Stimulated activated CD4-positive, alpha-beta T cell treated with anti-CD3 and anti-CD28 coated beads, Interleukin-4, amount 100 ng/mL, for 24 hours (primary cell): ENCODE results near the gene FBXW2.

Experiments used
- DNase-seq: peaks from one replicate; pipeline ENCODE4 v3.0.0-alpha.2; 2020

The FBXW2 gene

DNA sequence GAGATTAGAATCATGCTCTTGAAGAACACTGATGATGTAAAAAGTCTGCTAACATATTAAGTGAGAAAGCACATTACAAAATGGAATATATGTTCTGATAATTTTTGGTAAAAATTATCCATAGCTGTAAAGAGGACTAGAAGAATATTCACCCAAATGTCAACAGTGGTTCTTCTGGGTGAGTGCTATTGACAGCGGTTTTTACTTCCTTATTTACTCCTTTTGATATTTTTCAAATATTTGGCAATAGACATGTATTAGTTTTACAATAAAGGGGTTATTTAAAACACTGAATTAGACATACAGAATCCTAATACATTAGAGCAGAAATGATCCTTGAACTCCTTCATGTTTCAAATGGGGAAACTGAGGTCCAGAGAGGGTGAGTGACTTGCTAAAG, 52.0 kb downstream of the FBXW2 start:
- DNase-seq, result no peak

DNA sequence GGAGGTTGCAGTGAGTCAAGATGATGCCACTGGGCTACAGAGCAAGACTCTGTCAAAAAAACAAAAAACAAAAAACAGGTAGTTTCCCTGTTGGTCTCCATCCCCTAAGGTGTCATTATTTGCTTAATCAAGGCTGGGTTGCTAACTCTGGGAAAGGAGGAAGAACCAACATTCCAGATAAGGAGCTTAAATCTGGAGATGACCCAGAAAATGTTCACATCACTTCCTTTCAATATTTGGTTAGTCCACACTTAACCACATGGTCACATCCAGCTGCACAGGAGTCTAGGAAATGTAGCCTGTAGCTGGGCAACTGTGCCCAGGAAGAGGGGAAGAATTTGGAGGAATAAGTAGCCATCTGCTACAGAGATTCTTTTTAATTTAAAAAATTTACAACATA, 53.1 kb downstream of the FBXW2 start:
- DNase-seq, result no peak

DNA sequence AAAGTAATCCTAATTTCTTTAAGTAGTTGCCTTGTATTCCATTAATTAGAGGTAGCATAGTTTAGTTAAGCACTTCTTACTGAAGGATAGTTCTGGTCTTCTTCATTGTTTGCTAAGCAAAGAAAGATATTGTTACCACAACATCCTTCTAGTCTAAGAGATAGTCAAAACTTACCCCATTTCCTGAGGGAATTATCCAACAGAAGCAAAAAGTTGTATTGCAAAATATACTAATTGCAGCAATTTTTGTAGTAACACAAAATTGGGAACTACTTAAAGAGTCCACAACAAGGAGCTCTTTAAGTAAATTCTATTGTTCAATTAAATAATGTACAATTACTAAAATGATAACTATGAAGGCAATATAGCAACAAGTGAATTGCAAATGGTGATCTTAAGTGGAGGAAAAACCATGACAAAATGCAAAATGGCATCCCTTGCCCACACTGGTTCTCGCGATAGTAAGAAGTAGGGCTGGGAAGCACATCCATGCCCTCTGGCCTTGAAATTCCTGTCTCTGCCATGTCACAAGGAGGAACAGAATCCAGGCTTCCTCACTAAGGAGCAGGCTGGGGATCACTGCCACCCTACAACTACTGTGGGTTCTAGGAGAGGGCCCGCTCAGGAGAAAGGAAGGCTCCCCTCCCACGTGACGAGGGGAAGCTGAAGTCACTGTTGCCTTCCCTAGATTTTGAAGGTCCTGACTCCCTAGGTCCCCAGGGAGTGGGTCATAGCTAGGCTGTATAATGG, 55.6 kb downstream of the FBXW2 start:
- DNase-seq, result no peak

DNA sequence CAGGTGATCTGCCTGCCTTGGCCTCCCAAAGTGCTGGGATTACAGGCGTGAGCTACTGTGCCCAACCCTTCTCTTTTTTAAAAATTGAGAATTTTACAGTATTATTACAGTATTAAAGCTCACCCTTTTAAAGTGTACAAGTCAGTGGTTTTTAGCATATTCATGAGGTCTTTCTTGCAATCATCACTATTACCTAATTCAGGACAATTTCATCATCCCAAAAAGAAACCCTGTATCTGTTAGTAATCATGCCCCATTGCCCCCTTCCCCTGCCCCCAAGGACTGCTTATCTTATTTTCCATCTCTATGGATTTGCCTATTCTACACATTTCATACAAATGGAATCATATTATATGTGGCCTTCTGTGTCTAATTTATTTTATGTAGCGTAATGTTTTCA, 56.3 kb downstream of the FBXW2 start:
- no peak for DNase-seq

DNA sequence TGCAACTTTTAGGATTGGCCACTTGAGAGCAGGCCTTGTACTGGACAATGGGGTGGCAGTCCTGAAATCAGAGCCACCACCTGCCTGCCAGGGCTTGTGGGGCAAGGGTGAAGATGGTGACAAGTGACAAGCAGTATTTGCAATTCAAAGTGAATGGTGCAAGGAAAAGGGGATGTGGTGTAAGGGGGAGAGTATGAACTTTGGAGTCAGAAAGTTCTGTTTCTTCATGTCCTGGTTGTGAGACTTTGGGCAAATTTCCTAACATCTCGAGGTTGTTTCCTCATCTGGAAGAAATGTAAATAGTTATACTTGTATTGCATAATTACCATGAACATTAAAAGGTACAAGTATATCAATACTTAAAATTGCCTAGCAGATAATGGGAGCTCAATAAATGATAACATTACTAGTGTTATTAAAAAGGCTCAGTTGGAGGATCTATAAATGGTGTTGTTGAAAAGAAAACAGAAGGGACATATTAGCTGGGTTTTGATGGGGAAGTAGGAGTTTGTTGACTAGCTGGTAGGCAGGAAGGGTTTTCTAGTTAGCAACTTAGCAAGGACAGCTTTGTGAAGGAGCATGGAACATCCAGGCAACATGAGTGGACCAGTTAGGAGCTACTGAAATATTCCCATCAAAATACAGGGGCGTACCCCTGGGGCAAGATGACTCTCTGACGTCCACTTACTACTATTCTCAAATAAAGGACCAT, 57.6 kb downstream of the FBXW2 start:
- no peak for DNase-seq

DNA sequence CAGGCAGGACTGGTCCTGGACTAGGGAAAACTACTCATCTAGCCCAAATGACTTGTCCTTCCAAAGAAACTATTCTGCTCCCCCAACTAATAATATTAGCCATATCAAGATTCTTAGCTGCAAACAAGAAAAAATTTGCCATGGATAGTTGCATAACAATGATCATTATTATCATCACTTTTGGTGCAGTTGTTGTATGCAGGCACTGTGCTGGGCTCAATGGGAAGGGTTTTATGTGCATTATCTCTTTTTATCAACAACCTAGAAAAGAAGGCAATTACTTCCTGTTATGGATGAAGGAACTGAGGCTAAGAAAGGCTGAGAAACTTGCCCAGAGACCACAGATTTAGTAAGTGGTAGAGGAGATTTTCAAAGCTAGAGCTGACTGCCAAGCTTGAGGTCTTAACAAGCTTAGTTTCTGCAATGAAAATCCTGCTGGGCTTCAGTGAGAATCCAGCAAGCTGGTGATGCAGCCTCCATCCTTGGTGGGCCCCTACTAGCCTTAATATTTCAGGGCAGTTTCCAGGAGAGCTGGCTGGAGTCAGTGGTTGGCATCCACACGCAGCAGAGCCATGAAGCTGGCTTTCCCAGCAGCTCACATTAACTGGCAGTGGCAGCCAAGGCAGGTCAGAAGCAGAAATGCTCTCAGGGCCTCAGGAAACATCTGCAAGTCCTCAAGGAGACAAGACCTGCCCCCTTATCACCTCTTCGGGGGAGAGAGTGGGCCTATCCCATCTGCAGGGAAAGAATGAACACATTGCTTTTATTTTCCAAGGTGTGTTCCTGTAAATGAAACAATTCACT, 58.4 kb downstream of the FBXW2 start:
- no peak for DNase-seq

DNA sequence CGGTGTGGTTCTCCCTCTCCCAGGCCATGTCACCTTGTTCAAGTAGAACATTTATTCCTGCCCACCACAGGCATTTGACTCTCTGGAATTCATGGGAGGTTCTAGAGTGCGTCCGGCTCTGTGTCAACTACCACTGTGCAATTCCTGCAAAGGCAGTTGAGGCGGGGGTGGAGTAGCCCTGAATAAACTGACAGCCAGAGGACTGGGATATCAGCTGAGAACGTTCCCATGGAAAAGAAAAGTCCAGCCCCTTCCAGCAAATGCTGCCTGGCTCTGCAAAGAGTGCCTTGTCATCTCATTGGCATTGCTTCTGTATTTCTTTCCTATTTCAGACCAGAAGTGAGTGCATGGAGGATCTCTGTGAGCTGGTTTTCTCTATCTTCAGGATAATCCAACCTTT, 60.0 kb downstream of the FBXW2 start:
- DNase-seq, result no peak

DNA sequence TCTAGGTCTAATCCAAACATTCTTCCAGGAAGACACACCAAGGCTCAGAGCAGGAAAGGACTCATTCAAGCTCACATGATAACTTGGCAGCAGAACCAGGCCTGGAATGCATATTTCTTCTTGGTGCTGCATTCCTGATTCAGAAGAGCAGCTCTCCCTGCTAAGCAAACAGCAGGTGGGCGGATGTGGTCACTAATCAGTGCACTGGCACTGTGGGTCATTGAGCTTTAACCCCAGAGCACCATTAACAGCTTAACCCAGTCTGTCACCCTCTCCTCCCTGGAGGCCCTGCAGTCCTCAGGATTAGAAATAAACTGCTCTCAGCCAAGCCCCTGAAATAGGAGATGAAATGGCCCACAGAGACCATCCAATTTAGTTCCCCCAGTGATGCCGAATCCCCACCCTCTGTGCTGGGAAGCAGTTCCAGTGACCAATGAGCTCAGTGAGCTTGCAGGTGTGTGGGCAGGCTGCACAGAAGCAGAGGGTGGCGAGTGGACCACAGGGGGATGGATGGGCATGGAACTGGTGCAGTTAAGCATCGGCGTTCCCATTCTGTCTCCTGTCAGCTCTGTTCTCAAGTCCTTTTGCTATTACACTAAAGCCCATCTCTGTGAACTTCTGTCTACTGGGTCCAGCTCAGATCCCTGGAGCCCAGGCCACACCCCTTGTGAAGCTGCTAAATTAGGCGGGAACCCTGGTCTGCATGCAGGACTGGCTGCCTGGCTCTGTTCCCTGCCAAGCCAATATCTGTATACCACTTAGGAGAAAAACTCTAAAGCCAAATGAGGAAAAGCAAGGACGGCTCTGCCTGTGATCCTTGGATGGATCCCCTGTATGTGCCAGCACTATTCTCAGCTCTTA, 62.3 kb downstream of the FBXW2 start:
- DNase-seq, result no peak

DNA sequence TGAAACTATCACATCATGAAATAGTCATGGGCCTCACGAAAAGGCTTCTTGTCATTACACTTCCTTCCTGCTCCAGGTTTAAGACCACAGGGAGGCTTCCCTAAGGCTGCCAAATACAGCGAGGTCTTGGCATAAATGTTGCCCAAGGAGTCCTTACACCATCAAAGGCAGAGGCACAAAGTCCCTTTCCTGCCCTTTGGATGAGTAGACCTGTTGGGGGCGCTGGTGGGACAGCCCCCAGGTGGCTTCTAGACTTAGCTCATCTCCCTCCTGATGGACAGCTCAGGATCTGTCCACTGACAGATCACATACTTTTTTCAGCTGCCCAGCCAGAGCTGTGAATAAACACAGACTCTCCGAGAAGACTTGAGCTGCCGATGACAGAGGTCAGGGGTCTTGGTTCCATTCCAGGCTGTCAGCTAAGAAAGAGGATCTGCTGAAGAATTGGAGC, 63.4 kb downstream of the FBXW2 start:
- DNase-seq, result no peak

DNA sequence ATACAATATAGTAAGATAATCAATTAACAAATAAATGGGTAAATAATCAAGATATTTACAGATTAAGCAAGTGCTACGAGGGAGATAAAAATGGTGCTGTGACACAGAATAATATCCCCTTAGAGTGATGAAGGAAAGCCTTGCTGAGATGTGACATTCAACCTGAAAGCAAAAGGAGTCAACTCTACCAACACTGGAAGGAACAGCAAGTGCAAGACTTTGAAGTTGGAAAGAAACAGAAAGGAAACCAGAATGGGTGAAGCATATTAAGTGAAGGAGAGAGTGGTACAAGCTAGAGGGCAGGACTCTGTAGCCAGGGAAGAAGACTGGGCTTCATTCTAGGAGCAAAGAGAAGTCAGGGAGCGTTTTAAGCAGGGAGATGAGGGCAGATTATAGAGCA, 66.7 kb downstream of the FBXW2 start:
- no peak for DNase-seq

DNA sequence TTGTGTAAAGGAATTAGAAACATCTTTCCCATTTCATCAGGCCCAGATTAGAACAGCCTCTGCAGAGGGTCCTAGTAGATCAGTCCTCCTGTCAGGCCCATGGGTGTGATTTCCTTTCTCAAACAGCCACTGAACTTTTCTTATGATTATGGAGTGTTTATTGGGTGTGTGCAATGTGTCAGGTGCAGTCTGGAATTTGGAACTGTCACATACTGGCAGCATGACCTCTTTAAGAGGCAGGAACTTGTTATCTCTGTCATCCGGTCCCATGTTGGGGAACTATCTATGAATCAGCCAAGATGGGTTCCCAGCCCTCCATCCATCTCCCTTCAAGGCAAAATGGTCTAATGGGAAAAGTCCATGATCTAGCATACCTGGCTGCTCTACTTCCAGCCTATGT, 67.3 kb downstream of the FBXW2 start:
- DNase-seq, result no peak

DNA sequence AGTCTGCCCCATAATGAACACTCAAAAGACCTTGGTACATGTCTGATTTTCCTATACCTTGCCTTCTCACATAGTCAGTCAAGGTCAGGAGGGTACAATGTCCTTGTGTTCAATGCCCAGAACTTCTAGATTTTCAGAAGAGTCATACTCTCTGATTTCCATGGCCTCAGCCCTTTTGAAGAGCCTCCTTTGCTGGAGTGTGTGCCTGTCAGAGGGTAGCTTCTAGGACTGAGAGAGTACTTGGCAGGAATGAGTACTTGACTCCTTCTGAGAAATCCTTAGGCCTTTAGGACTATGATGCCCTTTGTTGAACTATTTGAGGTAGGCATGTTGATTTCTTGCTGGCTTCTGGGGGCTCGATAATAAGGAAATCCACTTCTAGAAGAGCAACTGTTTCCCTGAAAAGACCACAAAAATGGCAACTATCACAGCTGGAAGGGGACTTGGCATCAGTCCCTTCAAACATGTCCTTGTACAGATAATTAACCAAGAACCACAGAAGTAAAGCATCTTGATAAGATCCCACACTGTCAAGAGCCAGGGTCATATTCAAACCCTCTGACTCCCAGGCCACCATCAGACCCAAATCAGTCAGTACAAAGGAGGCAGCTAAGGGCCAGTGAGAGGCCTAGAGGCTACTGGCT, 68.3 kb downstream of the FBXW2 start:
- DNase-seq, result no peak

DNA sequence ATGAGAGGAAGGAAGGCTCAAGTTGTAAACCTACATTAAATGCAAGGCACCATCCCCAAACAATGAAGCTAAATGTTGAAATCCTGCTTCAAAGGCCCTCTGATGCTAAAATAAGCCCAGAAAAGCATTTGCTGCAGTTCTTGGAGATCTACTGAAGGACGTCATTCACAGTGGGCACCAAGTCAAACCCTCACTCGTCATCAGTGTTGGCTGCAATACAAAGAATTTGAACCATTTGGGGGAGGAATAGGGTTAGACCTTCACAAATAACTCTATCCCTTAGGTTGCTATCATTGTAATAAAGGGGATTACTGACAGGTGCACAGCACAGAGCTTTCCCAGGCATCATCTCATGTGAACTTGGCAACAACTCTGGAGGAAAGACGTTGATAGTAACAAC, 69.7 kb downstream of the FBXW2 start:
- DNase-seq, result no peak

DNA sequence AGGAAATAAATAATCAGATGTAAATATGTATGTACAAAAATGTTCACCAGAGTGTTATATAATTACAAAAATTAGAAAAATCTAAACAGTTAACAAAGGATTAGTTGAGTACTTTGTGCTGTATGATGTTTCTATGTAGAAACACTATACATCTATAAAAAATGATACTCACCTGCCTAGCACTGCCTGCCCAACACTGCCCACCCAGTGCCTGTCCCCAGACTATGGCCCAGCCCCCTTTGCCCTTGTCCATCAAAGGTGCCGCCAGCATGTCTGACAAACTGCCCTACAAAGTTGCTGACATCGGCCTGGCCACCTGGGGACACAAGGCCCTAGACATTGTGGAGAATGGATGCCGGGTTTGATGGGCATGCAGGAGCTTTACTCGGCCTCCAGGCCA, 72.8 kb downstream of the FBXW2 start:
- DNase-seq, result no peak

DNA sequence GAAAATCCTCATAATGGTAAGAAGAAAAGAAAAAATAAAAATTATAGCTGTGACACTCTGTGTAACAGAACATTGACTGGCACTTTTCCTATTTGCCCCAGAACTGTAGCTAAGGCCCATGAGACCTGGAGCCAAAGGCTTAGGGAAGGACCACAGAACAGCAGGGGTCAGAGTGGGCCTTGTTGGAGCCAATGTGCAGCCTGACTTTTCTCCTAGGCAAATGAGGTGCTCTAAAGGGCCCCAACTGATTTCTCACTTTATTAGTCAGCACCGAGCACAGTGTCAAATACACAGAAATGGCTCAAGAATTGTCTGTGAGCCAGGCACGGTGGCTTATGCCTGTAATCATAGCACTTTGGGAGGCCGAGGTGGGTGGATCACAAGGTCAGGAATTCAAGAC, 74.9 kb downstream of the FBXW2 start:
- no peak for DNase-seq

DNA sequence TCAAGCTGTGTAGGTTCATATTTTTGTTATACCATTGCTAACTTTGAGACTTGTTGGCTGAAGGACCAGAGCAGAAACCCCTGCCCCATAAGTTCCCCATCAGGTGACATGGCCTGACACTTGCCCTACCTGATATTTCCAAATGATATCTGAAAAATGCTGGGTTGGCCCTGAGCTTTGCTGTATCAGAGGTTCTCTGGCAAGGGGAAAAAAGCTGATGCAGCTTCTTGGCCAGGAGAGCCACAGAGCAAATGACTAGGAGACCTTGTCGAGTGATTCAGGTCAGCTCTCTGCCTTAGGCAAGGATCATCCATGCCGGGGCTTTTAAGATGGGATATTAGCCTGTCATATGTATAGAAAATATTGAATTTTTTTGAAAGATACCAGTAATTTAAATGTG, 76.0 kb downstream of the FBXW2 start:
- DNase-seq, result no peak

DNA sequence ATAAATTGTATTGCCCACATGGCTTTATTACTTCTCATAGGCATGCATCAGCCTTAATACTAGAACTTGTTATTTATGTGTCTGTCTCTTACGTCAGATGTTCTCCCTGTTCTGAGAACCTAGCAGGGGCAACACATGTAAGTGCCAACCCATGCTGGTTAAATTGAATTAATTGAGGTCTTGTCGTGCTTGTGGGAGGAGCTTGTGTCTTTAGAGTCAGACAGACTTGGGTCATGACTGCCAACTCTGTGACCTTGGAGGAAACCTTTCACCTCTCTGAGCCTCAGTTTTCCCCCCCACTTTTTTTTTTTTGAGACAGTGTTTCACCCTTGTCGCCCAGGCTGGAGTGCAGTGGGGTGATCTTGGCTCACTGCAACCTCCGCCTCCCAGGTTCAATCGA, 76.7 kb downstream of the FBXW2 start:
- no peak for DNase-seq

DNA sequence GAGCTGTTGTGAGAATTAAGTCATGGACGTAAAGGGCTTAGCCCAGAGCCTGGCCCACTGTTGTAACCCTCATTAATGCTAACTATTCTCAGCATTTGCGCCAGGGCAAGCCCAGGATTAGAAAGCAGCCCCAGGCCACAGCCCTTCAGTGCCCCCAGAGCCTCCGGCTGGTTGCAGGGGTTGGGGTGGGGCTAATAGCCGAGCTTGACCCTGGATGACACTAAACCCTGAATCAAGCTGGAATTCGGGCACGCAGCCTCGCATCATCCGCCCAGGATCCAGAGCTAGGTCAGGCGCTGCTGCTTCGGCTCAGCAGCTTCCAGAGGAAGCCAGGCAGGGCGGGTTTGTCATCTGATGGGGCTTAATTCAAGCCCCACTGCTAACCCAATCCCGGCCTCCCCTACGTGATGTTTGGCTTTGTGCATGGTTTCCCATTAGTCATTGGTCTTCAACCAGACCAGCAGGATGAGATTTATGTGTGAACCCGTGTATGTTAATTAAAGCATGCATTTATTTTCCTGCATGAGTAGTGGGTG, 77.8 kb downstream of the FBXW2 start:
- DNase-seq, result no peak

DNA sequence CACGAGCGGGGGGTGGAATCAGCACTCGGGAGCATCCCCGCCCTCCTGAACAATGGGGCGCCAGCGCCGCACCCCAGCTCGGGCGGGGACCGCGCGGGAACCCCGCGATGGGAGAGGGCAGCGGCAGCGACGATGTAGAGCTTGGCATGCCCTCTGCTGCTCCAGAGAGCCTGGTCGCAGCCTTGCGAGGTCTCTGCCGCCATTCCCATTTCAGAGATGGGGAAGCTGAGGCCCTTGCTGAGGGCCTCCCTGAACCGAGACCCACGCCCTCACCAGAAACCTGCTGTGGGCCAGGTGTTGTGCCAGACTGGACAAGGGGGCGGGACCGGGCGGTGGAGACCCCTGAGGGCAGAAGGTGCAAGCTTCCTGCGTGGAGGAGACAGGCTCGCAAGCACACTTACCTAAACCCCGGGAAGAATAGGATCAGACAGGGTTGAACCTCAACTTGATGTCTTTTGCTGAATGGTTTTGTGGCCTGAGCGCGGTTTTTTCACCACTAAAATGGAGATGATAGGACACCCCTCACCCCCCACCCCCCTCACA, 78.3 kb downstream of the FBXW2 start:
- DNase-seq, result no peak

DNA sequence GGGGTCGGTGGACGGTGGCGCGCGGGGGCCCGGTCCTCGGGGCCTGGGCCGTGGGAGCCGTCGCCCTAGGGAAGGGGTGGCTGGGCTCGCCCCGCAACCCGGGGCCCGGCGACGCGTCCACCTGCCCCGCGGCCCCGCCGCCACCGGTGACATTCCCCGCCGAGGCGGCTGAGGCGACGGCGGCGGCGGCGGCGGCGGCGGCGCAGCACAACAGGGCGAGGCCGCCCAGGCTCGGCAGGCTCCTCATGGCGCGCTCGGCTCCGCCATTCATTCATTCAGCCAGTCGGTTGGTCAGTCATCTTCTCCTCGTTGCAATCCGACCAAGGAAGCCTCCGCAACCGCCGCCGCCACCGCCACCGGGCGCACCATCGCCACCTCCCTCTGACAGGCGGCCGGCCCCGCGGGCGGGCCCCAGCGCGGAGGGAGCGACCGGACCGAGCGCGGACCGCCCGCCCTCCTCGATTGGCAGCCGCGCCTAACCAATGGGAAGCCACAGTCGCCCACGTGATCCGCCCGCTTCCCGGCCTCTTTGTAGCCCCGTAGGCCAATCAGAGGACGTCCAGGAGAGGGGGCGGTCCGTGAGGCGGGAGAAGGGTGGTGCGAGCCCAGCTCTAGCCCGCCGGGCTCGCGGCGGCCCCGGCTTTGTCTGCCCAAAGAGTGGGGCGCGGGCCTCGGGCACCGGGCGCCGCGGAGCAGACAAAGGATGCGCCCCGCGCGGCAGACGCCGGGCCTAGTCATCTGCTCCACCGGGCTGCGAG, 78.9 kb downstream of the FBXW2 start, which contains the start of gene MEGF9:
TSS of gene MEGF9 (minus strand) at position 383 of the 758 bp plus-strand sequence. CDS start at position 271, 112 bp downstream.
- peak; percentile 98 for DNase-seq
